B cell (primary cell): ENCODE measurements around the gene ARHGAP27. TPM values are rescaled to one million over a fixed set of nuclear protein-coding genes. Genes with fewer than 3 reads are reported as not detected.

Source experiments
- ATAC-seq: fragments of 200-7000 bp; cut with Tn5 transposase; one replicate; pipeline ENCODE4 v1.10.0; 2021; ENCODE audit warnings: low read depth, mild to moderate bottlenecking, moderate number of reproducible peaks, moderate library complexity
- CTCF ChIA-PET: fragments of 350-600 bp; sonication (Branson Sonifier 250); formaldehyde crosslinking; loops from one replicate; lab custom pipeline; 2021; ENCODE audit warnings: antibody characterized with exemption, inconsistent platforms; lab: Charles Lee
- POLR2A ChIA-PET: fragments of 350-600 bp; sonication (Branson Sonifier 250); formaldehyde crosslinking; loops from one replicate; lab custom pipeline; 2021; ENCODE audit warnings: antibody characterized with exemption; lab: Charles Lee
- DNase-seq: peaks from one replicate; pipeline ENCODE4 v3.0.0; 2013
- H2AFZ ChIP-seq: 2 replicates; pipeline ENCODE4 v1.6.1; 2012; ENCODE audit warnings: mild to moderate bottlenecking, low read depth, low read length; ENCODE audit not compliant: insufficient read depth, poor library complexity, severe bottlenecking
- H3K27ac ChIP-seq, 2 donors: 1 replicate in 1 of 2; 2 replicates in 1 of 2; pipeline ENCODE4 v1.5.1; 2012 to 2013; ENCODE audit warnings: low read length in 2 of 2, mild to moderate bottlenecking in 2 of 2, moderate library complexity in 1 of 2
- H3K27me3 ChIP-seq, 4 experiments: fragments of 200-600 bp in 1 of 4; sonication (generic) in 1 of 4; replicated peaks in 1 of 4; 1 replicate in 2 of 4; 2 replicates in 2 of 4; pipeline versions ENCODE4 v1.6.1 to v1.7.0; 2013 to 2016; ENCODE audit warnings: low read length in 3 of 4, mild to moderate bottlenecking in 2 of 4, mixed read lengths in 1 of 4, moderate library complexity in 1 of 4; ENCODE audit not compliant: insufficient read depth in 4 of 4, control insufficient read depth in 3 of 4; ENCODE audit errors: control extremely low read depth in 1 of 4
- H3K36me3 ChIP-seq, 2 experiments: replicated peaks in 1 of 2; 1 replicate in 1 of 2; 2 replicates in 1 of 2; pipeline versions ENCODE4 v1.6.1 to v1.7.1; 2013; ENCODE audit warnings: low read length in 1 of 2; ENCODE audit not compliant: insufficient read depth in 2 of 2, control insufficient read depth in 1 of 2; ENCODE audit errors: control extremely low read depth in 1 of 2, extremely low read depth in 1 of 2
- H3K4me1 ChIP-seq, 2 donors: fragments of 200-600 bp in 1 of 2; sonication (generic) in 1 of 2; 1 replicate in 1 of 2; 2 replicates in 1 of 2; pipeline versions ENCODE4 v1.5.1 to v1.6.1; 2013 to 2017; ENCODE audit warnings: low read length in 2 of 2; ENCODE audit not compliant: control insufficient read depth in 2 of 2, insufficient read depth in 2 of 2
- H3K4me2 ChIP-seq: replicated peaks from 2 replicates; pipeline ENCODE3; 2012; ENCODE audit warnings: mild to moderate bottlenecking, low read depth, low read length; ENCODE audit not compliant: poor library complexity, severe bottlenecking
- H3K4me3 ChIP-seq, 5 experiments: fragments of 200-600 bp in 1 of 5; sonication (generic) in 1 of 5; 1 replicate in 3 of 5; 2 replicates in 2 of 5; pipeline versions ENCODE4 v1.5.1 to v1.7.0; 2011 to 2016; ENCODE audit warnings: low read length in 4 of 5, mild to moderate bottlenecking in 4 of 5, low read depth in 2 of 5, control low read depth in 1 of 5, moderate library complexity in 1 of 5; ENCODE audit not compliant: insufficient read depth in 1 of 5; ENCODE audit errors: control extremely low read depth in 1 of 5, extremely low read depth in 1 of 5
- H3K79me2 ChIP-seq: fragments of 200-600 bp; sonication (generic); one replicate; pipeline ENCODE4 v1.6.0; 2016; ENCODE audit warnings: low read length; ENCODE audit not compliant: control insufficient read depth, insufficient read depth
- H3K9ac ChIP-seq: fragments of 200-600 bp; sonication (generic); 2 replicates; pipeline ENCODE4 v1.6.1; 2017; ENCODE audit warnings: mild to moderate bottlenecking, low read length, moderate library complexity
- H3K9me3 ChIP-seq, 3 donors: one replicate each; pipeline versions ENCODE4 v1.6.1 to v1.7.1; 2013; ENCODE audit warnings: low read length in 2 of 3; ENCODE audit not compliant: control insufficient read depth in 2 of 3, insufficient read depth in 1 of 3; ENCODE audit errors: control extremely low read depth in 1 of 3
- H4K20me1 ChIP-seq: 2 replicates; pipeline ENCODE4 v1.6.0; 2012; ENCODE audit warnings: mild to moderate bottlenecking, low read length; ENCODE audit not compliant: insufficient read depth, control insufficient read depth, poor library complexity, severe bottlenecking
- H3K27ac Mint-ChIP-seq: one replicate; pipeline ENCODE4 v1.8.0; 2021; ENCODE audit warnings: mixed read lengths
- H3K27me3 Mint-ChIP-seq: one replicate; pipeline ENCODE4 v1.8.0; 2021; ENCODE audit warnings: mixed read lengths
- H3K4me1 Mint-ChIP-seq: one replicate; pipeline ENCODE4 v1.8.0; 2021; ENCODE audit warnings: mixed read lengths
- H3K4me3 Mint-ChIP-seq: one replicate; pipeline ENCODE4 v1.8.0; 2021; ENCODE audit warnings: mixed read lengths
- H3K9me3 Mint-ChIP-seq: one replicate; pipeline ENCODE4 v1.8.0; 2022; ENCODE audit warnings: mixed read lengths; ENCODE audit not compliant: insufficient read depth
- EZH2 ChIP-seq: IDR thresholded peaks from 2 replicates; pipeline ENCODE4 v1.6.1; 2012; ENCODE audit warnings: borderline replicate concordance, low read depth, mild to moderate bottlenecking, moderate library complexity, low read length; ENCODE audit not compliant: insufficient read depth, poor library complexity, severe bottlenecking
- WGBS: methylation state at CpG from one replicate; pipeline ENCODE4 v1.1.5; 2013; ENCODE audit warnings: missing lambda C conversion rate; ENCODE audit not compliant: insufficient coverage; 5-methylcytosine and 5-hydroxymethylcytosine counted together
- intact Hi-C: fragments of 100-400 bp; cut with micrococcal nuclease; formaldehyde crosslinking; loops from one replicate; pipeline ENCODE4 v1.10.0; 2022
- polyA plus RNA-seq: library from polyadenylated mRNA; depleted of rRNA; stranded (reverse); fragments of >200 nt; gene quantifications from 2 replicates; pipeline ENCODE4 v1.2.3, GENCODE V29; 2012
- total RNA-seq, 2 donors: library from RNA; stranded (reverse); fragments of 120-200 nt in 1 of 2; gene quantifications; 1 replicate in 1 of 2; 2 replicates in 1 of 2; pipeline versions ENCODE4 v1.2.3 to v1.2.4, GENCODE V29; 2013 to 2022
- TF ChIP-seq, protein P1 (sequence below): fragments of 200-600 bp; IDR thresholded peaks from one replicate; pipeline ENCODE4 v1.8.0; 2022; ENCODE audit warnings: antibody characterized with exemption, mild to moderate bottlenecking

ARHGAP27 gene
- total and polyA plus RNA-seq, 2 donors (not counting 1 experiment from before 2014, with no cell fraction given): 159 to 227 TPM

DNA sequence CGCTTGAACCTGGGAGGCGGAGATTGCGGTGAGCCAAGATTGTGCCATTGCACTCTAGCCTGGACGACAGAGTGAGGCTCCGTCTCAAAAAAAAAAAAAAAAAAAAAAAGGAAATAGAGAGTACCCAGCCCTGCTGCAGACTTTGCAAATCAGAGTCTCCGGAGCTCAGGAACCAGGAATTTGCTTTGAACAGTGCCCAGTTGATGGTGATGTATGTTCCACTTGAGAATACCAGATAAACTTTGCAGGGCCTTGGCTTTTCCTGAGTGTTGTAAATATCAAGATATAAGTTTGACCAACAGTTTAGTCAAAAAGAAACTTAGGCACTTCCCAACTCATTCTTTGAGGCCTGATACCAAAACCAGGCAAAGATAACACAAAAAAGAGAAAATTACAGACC, 85.2 kb downstream of the ARHGAP27 start:
- CTCF ChIA-PET: interaction anchor here (0.8 kb wide), 1 partner anchor 572 kb away, joined by 3 read pairs; no protein-coding TSS in a partner anchor
- Histone ChIP-seq H3K4me3 (no peak overlapping the region), H4K20me1 (no peaks in the 10 kb centered on the region), H3K27me3 (peaks cover 0 to 4% (median 0%) of the 10 kb centered on the region in 4 experiments), H3K4me2 (no peak overlapping the region), H3K9me3 (peaks cover 0 to 7% (median 2%) of the 10 kb centered on the region in 3 donors), H3K9ac (no peak overlapping the region), H3K36me3 (no peaks in the 10 kb centered on the region), H3K27ac (no peak overlapping the region), H3K79me2 (no peaks in the 10 kb centered on the region), H2AFZ (no peak overlapping the region), H3K4me1 (peaks cover 0 to 5% of the 10 kb centered on the region in 2 donors)
- TF ChIP-seq EZH2: no peak
- TF ChIP-seq, protein P1, sequence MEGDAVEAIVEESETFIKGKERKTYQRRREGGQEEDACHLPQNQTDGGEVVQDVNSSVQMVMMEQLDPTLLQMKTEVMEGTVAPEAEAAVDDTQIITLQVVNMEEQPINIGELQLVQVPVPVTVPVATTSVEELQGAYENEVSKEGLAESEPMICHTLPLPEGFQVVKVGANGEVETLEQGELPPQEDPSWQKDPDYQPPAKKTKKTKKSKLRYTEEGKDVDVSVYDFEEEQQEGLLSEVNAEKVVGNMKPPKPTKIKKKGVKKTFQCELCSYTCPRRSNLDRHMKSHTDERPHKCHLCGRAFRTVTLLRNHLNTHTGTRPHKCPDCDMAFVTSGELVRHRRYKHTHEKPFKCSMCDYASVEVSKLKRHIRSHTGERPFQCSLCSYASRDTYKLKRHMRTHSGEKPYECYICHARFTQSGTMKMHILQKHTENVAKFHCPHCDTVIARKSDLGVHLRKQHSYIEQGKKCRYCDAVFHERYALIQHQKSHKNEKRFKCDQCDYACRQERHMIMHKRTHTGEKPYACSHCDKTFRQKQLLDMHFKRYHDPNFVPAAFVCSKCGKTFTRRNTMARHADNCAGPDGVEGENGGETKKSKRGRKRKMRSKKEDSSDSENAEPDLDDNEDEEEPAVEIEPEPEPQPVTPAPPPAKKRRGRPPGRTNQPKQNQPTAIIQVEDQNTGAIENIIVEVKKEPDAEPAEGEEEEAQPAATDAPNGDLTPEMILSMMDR: no peak
- H3K27ac Mint-ChIP-seq: no peak overlapping the region
- intact Hi-C loops: no loop called here
- H3K4me1 Mint-ChIP-seq: peaks cover 8% of the 10 kb centered on the region
- ATAC-seq (no peak), DNase-seq (no peak)
- POLR2A ChIA-PET: no interaction called here
- no peaks in the 10 kb centered on the region for H3K27me3 Mint-ChIP-seq
- no peak overlapping the region for H3K4me3 Mint-ChIP-seq
- 95% methylated on average over 3 of the region's 6 CpGs for WGBS
- H3K9me3 Mint-ChIP-seq: peaks cover 4% of the 10 kb centered on the region

DNA sequence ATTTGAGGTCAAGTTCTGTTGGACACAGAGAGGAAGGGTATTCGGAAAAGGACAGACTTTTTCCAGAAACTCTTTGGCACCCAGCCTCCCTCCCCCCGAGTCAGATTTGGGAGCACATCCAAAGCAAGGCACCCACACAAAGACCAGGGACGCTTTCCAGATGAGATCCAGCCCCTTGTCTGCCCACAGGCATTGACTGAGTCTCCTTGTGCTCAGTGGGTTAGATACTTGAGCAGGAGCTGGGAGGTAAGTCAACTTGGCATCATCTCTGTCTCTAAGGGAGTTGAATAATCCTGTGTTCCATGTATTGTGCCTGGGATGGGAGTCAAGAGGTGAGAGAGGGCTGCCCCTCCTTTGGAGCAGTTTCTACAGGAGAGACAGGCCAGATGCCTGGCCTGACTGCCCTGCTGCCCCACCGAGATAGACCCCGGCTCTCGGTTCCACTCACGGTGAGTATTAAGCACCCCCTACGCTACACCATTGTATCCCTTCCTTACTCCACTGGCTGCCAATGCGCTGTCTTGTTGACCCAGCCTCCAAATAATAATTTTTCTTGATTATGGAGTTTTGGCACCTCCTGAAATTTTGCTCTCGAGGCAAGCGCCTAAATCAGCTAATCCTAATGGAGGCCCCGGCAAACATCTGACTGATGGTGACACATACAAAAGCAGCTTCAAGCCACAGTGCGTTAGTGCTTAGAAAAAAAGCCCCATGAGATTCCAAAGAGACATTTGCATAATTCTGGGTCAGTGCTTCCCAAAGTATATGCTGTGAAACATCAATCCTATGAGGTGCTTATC, 86.3 kb downstream of the ARHGAP27 start:
- Histone ChIP-seq H3K27me3 (peaks cover 0 to 4% (median 0%) of the 10 kb centered on the region in 4 experiments), H2AFZ (no peak overlapping the region), H3K4me3 (no peak overlapping the region), H3K27ac (no peak overlapping the region), H3K9ac (no peak overlapping the region), H3K36me3 (no peaks in the 10 kb centered on the region), H4K20me1 (no peaks in the 10 kb centered on the region), H3K4me1 (peaks cover 0 to 5% of the 10 kb centered on the region in 2 donors), H3K9me3 (no peaks in the 10 kb centered on the region), H3K4me2 (no peak overlapping the region), H3K79me2 (no peaks in the 10 kb centered on the region)
- ATAC-seq (no peak), DNase-seq (no peak)
- Mint-ChIP-seq H3K27me3 (peaks cover 2% of the 10 kb centered on the region), H3K4me1 (peaks cover 5% of the 10 kb centered on the region), H3K27ac (no peak overlapping the region), H3K9me3 (no peaks in the 10 kb centered on the region), H3K4me3 (no peak overlapping the region)
- 90% methylated on average over 10 of the region's 13 CpGs for WGBS
- ChIA-PET POLR2A (interaction anchor here (1.4 kb wide), 1 partner anchor 12 kb away, joined by 3 read pairs; no protein-coding TSS in a partner anchor), CTCF (interaction anchor here (0.7 to 1.0 kb wide), 2 partner anchors 51 to 127 kb away, joined by 3 to 5 read pairs; no protein-coding TSS in a partner anchor)
- TF ChIP-seq, protein P1: no peak
- TF ChIP-seq EZH2: no peak
- intact Hi-C loops: no loop called here
